Suprapubic skin (tissue), 4 donors: ENCODE data around the gene TMEM178B. TPM values are rescaled to one million over a fixed set of nuclear protein-coding genes. Genes with fewer than 3 reads are reported as not detected.

Source experiments
- DNase-seq, 2 donors: peaks; one replicate each; pipeline ENCODE4 v3.0.0-alpha.2; 2019; ENCODE audit warnings: low spot score in 2 of 2
- H3K27ac ChIP-seq: fragments of 200-600 bp; sonication (generic); one replicate; pipeline ENCODE4 v1.5.1; 2019
- H3K27me3 ChIP-seq: fragments of 200-600 bp; sonication (generic); one replicate; pipeline ENCODE4 v1.5.1; 2019
- H3K36me3 ChIP-seq: fragments of 200-600 bp; sonication (generic); one replicate; pipeline ENCODE4 v1.5.1; 2019
- H3K4me1 ChIP-seq: fragments of 200-600 bp; sonication (generic); one replicate; pipeline ENCODE4 v1.5.1; 2019
- H3K4me3 ChIP-seq: fragments of 200-600 bp; sonication (generic); one replicate; pipeline ENCODE4 v1.5.1; 2019; ENCODE audit warnings: mild to moderate bottlenecking
- H3K9me3 ChIP-seq: fragments of 200-600 bp; sonication (generic); one replicate; pipeline ENCODE4 v1.5.1; 2019
- EP300 ChIP-seq: sonication (generic); formaldehyde crosslinking; IDR thresholded peaks from one replicate; pipeline ENCODE4 v1.6.1; 2017; ENCODE audit warnings: antibody characterized with exemption
- POLR2A ChIP-seq, 2 donors: fragments of 450-650 bp; IDR thresholded peaks; one replicate each; pipeline ENCODE4 v1.6.1; 2017; ENCODE audit warnings: antibody characterized with exemption in 2 of 2, mild to moderate bottlenecking in 2 of 2, moderate library complexity in 2 of 2
- POLR2AphosphoS5 ChIP-seq, 3 donors: sonication (generic); formaldehyde crosslinking; IDR thresholded peaks; one replicate each; pipeline ENCODE4 v1.6.1; 2017; ENCODE audit warnings: antibody characterized with exemption in 3 of 3
- WGBS: methylation state at CpG from one replicate; pipeline ENCODE4 v1.1.5; 2018; 5-methylcytosine and 5-hydroxymethylcytosine counted together
- total RNA-seq, 4 donors: library from RNA; depleted of rRNA; stranded (reverse); fragments of >200 nt; gene quantifications; one replicate each; pipeline ENCODE4 v1.1.0, GENCODE V29; 2016
- TF ChIP-seq, protein P1 (sequence below), 2 donors: fragments of 200-600 bp in 1 of 2; fragments of 450-650 bp in 1 of 2; sonication (generic) in 1 of 2; IDR thresholded peaks; one replicate each; pipeline ENCODE4 v1.5.1; 2016 to 2019; ENCODE audit warnings: antibody characterized with exemption in 2 of 2, mild to moderate bottlenecking in 1 of 2, moderate library complexity in 1 of 2

TMEM178B gene
- total RNA-seq, 4 donors from 2014 or later, result 0.34 to 1.6 (median 0.72) TPM

DNA sequence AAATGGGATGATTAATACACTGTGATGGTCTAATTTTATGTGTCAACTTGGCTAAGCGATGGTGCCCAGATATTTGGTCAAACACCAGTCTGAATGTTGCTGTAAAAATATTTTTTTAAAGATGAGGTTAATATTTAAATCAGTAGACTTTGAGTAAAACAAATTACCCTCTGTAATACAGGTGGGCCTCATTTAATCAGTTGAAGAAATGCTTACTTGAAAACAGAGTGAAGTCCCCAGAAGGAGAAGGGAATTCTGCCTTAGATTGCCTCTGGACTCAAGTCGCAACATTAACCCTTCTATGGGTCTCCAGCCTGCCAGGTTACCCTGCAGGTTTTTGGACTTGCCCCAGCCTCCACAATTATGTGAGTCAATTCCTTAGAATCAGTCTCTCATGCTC, 427.6 kb downstream of the TMEM178B start:
- no peaks in the 10 kb centered on the region for H3K27me3 ChIP-seq
- TF ChIP-seq POLR2A (IDR thresholded peaks at IDR 0.05), result no peak
- TF ChIP-seq, protein P1, sequence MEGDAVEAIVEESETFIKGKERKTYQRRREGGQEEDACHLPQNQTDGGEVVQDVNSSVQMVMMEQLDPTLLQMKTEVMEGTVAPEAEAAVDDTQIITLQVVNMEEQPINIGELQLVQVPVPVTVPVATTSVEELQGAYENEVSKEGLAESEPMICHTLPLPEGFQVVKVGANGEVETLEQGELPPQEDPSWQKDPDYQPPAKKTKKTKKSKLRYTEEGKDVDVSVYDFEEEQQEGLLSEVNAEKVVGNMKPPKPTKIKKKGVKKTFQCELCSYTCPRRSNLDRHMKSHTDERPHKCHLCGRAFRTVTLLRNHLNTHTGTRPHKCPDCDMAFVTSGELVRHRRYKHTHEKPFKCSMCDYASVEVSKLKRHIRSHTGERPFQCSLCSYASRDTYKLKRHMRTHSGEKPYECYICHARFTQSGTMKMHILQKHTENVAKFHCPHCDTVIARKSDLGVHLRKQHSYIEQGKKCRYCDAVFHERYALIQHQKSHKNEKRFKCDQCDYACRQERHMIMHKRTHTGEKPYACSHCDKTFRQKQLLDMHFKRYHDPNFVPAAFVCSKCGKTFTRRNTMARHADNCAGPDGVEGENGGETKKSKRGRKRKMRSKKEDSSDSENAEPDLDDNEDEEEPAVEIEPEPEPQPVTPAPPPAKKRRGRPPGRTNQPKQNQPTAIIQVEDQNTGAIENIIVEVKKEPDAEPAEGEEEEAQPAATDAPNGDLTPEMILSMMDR (IDR thresholded peaks at IDR 0.05), result no peak
- no peak for TF ChIP-seq EP300
- no peak for TF ChIP-seq POLR2AphosphoS5 (IDR thresholded peaks at IDR 0.05)
- H3K4me1 ChIP-seq, result no peaks in the 10 kb centered on the region
- H3K27ac ChIP-seq, result no peak overlapping the region
- H3K4me3 ChIP-seq, result no peak overlapping the region
- H3K36me3 ChIP-seq, result no peaks in the 10 kb centered on the region
- WGBS, result 89% methylated on average over 2 of the region's 2 CpGs
- H3K9me3 ChIP-seq, result no peaks in the 10 kb centered on the region
- no peak for DNase-seq

DNA sequence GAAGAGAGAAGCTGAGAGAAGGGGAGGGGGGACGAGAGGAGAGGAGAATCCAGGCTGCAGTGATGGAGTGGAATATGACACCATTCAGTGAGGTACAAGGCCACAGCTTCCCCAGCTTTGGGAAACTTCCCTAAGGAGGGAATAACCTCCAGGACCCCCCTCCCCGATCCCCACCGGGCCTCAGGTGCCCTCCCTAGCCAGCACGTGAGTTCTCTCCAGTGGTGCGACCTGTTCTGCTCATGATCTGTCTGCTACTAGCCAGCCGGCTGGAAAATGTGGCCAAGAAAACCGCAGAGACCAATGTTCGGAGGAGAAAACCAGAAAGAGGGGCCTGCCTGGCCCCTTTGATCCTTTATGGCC, 437.4 kb downstream of the TMEM178B start:
- Histone ChIP-seq H3K27ac (no peak overlapping the region), H3K4me1 (peaks cover 11% of the 10 kb centered on the region), H3K4me3 (peak overlapping the region; percentile 40), H3K9me3 (no peaks in the 10 kb centered on the region), H3K27me3 (peaks cover 28% of the 10 kb centered on the region), H3K36me3 (no peaks in the 10 kb centered on the region)
- no peak for DNase-seq
- WGBS, result 0% methylated on average over 1 of the region's 8 CpGs
- TF ChIP-seq POLR2AphosphoS5 (IDR thresholded peaks at IDR 0.05), result no peak
- no peak for TF ChIP-seq EP300
- no peak for TF ChIP-seq POLR2A (IDR thresholded peaks at IDR 0.05)
- TF ChIP-seq, protein P1 (IDR thresholded peaks at IDR 0.05), result no peak

DNA sequence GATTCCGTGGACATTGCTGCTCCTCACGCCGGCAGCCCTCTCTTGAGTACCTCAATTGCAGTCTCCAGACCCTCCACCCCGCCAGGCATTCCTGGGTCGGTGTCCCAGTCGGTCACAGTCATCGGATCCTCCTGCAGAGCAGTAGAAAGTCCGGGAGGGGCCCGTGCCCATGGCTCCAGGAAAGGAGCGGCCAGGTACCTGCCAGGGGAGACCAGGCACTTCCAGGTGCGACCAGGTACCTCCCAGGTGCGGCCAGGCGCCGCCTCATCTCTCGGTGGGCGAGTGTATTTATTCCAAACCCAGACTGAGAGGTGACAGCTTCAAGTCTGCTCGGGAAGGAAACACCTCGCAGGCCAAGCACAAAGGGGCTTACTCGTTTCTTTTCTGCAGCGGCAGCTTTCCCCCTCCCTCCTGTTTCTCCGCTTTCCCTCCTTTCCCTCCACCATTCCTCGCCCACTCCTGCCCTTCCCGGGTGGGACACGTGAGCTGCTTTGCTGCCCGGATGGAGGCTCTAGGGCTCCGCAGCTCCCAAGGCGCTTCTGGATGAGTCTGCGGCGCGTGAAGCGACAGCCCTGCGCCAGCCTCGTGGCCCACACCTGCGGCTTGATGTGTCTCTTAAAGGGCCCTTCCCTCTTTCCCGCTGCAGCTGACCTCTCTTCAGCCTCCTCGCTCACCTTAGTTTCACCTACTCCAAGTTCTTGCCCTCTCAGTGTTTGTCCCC, 438.0 kb downstream of the TMEM178B start:
- peaks cover 28% of the 10 kb centered on the region for H3K27me3 ChIP-seq
- H3K27ac ChIP-seq, result no peak overlapping the region
- no peak for TF ChIP-seq POLR2AphosphoS5 (IDR thresholded peaks at IDR 0.05)
- TF ChIP-seq, protein P1 (IDR thresholded peaks at IDR 0.05), result no peak
- no peaks in the 10 kb centered on the region for H3K9me3 ChIP-seq
- H3K4me3 ChIP-seq, result peak overlapping the region; percentile 40
- WGBS, result 1% methylated on average over 26 of the region's 36 CpGs
- no peak for DNase-seq
- H3K4me1 ChIP-seq, result peaks cover 11% of the 10 kb centered on the region
- H3K36me3 ChIP-seq, result no peaks in the 10 kb centered on the region

- Histone ChIP-seq H3K36me3 (no peaks in the 10 kb centered on the region), H3K27me3 (peaks cover 28% of the 10 kb centered on the region), H3K9me3 (no peaks in the 10 kb centered on the region), H3K4me1 (peaks cover 11% of the 10 kb centered on the region), H3K4me3 (no peak overlapping the region), H3K27ac (no peak overlapping the region)
- TF ChIP-seq POLR2A (IDR thresholded peaks at IDR 0.05) (no peak), POLR2AphosphoS5 (IDR thresholded peaks at IDR 0.05) (no peak), EP300 (no peak)
- TF ChIP-seq, protein P1 (IDR thresholded peaks at IDR 0.05), result no peak
- no peak for DNase-seq
- 84% methylated on average over 2 of the region's 2 CpGs for WGBS
Measured at GRCh38 chr7:141512597-141512996, 438.7 kb downstream of the TMEM178B start.

GRCh38 chr7:141513720-141514119, 439.9 kb downstream of the TMEM178B start:
- Histone ChIP-seq H3K36me3 (no peaks in the 10 kb centered on the region), H3K4me3 (no peak overlapping the region), H3K27me3 (peaks cover 28% of the 10 kb centered on the region), H3K4me1 (peaks cover 11% of the 10 kb centered on the region), H3K9me3 (no peaks in the 10 kb centered on the region), H3K27ac (no peak overlapping the region)
- WGBS, result 97% methylated on average over 1 of the region's 1 CpG
- DNase-seq, result no peak
- TF ChIP-seq, protein P1 (IDR thresholded peaks at IDR 0.05), result no peak
- no peak for TF ChIP-seq POLR2AphosphoS5 (IDR thresholded peaks at IDR 0.05)
- TF ChIP-seq EP300, result no peak
- no peak for TF ChIP-seq POLR2A (IDR thresholded peaks at IDR 0.05)
